GM12801 (cell line): ENCODE measurements around the gene CTSS.

Experiments
- TF ChIP-seq, protein P1 (sequence below): IDR thresholded peaks from one replicate; pipeline ENCODE4 v1.5.1; 2011; ENCODE audit warnings: control low read depth; ENCODE audit not compliant: insufficient read length; ENCODE audit errors: extremely low read depth

Gene CTSS

DNA sequence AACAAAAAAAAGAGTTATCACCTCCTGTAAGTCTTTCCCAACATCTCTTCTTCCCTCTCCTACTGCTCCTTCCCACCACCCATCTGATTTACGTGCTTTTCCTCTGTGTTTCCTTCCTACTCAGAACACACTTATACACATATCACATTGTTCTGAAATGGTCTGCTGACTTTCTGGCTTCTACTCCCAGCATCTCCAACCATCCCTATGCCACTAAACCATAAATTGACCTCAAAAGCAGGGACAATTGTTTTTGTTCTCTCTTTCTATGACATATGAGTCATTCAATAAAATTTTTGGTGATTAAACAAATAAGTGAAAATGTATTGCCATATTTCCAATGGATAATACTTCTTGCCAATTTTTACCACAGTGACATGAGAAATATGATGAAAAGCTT is 76.8 kb downstream of the CTSS start:
- TF ChIP-seq, protein P1, sequence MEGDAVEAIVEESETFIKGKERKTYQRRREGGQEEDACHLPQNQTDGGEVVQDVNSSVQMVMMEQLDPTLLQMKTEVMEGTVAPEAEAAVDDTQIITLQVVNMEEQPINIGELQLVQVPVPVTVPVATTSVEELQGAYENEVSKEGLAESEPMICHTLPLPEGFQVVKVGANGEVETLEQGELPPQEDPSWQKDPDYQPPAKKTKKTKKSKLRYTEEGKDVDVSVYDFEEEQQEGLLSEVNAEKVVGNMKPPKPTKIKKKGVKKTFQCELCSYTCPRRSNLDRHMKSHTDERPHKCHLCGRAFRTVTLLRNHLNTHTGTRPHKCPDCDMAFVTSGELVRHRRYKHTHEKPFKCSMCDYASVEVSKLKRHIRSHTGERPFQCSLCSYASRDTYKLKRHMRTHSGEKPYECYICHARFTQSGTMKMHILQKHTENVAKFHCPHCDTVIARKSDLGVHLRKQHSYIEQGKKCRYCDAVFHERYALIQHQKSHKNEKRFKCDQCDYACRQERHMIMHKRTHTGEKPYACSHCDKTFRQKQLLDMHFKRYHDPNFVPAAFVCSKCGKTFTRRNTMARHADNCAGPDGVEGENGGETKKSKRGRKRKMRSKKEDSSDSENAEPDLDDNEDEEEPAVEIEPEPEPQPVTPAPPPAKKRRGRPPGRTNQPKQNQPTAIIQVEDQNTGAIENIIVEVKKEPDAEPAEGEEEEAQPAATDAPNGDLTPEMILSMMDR = no peak

DNA sequence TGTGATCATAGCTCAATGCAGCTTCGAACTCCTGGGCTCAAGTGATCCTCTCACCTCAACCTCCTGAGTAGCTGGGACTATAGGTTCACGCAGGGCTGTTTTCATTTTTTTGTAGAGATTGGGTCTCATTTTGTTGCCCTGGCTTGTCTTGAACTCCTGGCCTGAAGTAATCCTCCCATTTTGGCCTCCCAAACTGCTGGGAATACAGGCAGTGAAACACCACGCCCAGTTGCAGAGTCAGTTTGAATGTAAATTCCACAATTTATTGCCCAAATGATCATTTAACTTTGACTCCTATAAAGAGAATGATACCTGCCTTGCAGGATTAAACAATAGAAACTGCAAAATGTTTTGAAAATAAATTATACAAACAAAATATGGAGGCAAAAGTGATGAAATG is 79.3 kb downstream of the CTSS start:
- TF ChIP-seq, protein P1 = no peak

DNA sequence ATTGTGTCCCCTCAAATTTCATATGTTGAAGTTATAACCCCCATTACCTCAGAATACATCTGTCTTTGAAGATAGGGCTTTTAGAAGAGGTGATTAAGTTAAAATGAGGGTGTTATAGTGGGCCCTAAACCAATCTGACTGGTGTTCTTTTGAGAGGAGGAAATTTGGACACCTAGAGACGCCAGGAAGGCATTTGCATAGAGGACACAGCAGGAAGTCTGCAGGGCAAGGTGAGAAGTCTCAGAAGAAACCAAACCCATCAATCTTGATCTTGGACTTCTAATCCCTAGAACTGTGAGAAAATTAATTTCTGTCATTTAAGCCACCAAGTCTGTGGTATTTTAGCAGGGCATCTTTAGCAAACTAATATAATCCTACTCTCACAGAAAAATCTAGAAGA is 81.7 kb downstream of the CTSS start:
- TF ChIP-seq, protein P1 = no peak
